Panc1 (cell line): Measurements from ENCODE around the gene SLC4A8. TPM values are rescaled to one million over a fixed set of nuclear protein-coding genes. Genes with fewer than 3 reads are reported as not detected.

ENCODE experiments used
- ATAC-seq: fragments of 200-7000 bp; cut with Tn5 transposase; 2 replicates; pipeline ENCODE4 v1.9.1; 2020; ENCODE audit warnings: mild to moderate bottlenecking, moderate library complexity
- BruUV-seq: library from RNA; stranded (reverse); fragments of 400-500 nt; replicated peaks from 2 replicates; lab custom pipeline; 2021; lab: Mats Ljungman, UMichigan
- CTCF ChIA-PET: fragments of 300-600 bp; sonication (Branson Sonifier 250); formaldehyde crosslinking; loops from one replicate; lab custom pipeline; 2022; ENCODE audit warnings: antibody characterized with exemption; lab: Charles Lee
- POLR2A ChIA-PET: fragments of 300-600 bp; sonication (Branson Sonifier 250); formaldehyde crosslinking; loops from one replicate; lab custom pipeline; 2022; ENCODE audit warnings: antibody characterized with exemption; lab: Charles Lee
- DNase-seq: peaks from one replicate; pipeline ENCODE4 v3.0.0-alpha.2; 2010; ENCODE audit warnings: low read depth, low spot score
- H3K27ac ChIP-seq: 2 replicates; pipeline ENCODE4 v1.5.1; 2011; ENCODE audit warnings: mild to moderate bottlenecking, low read length, inconsistent platforms
- H3K27me3 ChIP-seq: fragments of 200-500 bp; sonication (Bioruptor generic); 2 replicates; pipeline ENCODE4 v1.6.0; 2014; ENCODE audit warnings: low read length, inconsistent platforms; ENCODE audit not compliant: control insufficient read depth, insufficient read depth
- H3K36me3 ChIP-seq: fragments of 200-500 bp; sonication (Bioruptor generic); 2 replicates; pipeline ENCODE4 v1.5.1; 2014; ENCODE audit warnings: inconsistent platforms, mild to moderate bottlenecking, low read length, moderate library complexity; ENCODE audit not compliant: control insufficient read depth, insufficient read depth
- H3K4me1 ChIP-seq: 2 replicates; pipeline ENCODE4 v1.5.1; 2011; ENCODE audit warnings: inconsistent platforms, mild to moderate bottlenecking, low read length, moderate library complexity; ENCODE audit not compliant: control insufficient read depth, insufficient read depth
- H3K4me3 ChIP-seq, 2 experiments: 2 replicates each; pipeline ENCODE4 v1.5.1; 2011 to 2012; ENCODE audit warnings: low read depth in 2 of 2, low read length in 2 of 2, mild to moderate bottlenecking in 2 of 2, inconsistent platforms in 1 of 2, moderate library complexity in 1 of 2
- H3K9me3 ChIP-seq: fragments of 200-500 bp; sonication (Bioruptor generic); 2 replicates; pipeline ENCODE4 v1.5.1; 2014; ENCODE audit warnings: low read depth, mild to moderate bottlenecking, inconsistent platforms, low read length, moderate library complexity; ENCODE audit not compliant: control insufficient read depth, insufficient read depth
- CTCF ChIP-seq: fragments of 450-650 bp; IDR thresholded peaks from 2 replicates; pipeline ENCODE4 v1.5.1; 2017; ENCODE audit warnings: mild to moderate bottlenecking
- POLR2AphosphoS5 ChIP-seq: IDR thresholded peaks from 2 replicates; pipeline ENCODE4 v1.6.1; 2012; ENCODE audit warnings: mild to moderate bottlenecking, low read depth, low read length, moderate library complexity
- REST ChIP-seq, 2 experiments: IDR thresholded peaks; 2 replicates each; pipeline ENCODE4 v1.6.1; 2011 to 2012; ENCODE audit warnings: low read depth in 2 of 2, control low read depth in 1 of 2, low read length in 1 of 2, mild to moderate bottlenecking in 1 of 2, moderate library complexity in 1 of 2; ENCODE audit not compliant: insufficient read depth in 1 of 2
- SIN3A ChIP-seq: IDR thresholded peaks from 2 replicates; pipeline ENCODE4 v1.6.1; 2012; ENCODE audit warnings: low read depth, mild to moderate bottlenecking, low read length, moderate library complexity, borderline replicate concordance; ENCODE audit not compliant: insufficient read depth
- TCF7L2 ChIP-seq: IDR thresholded peaks from 2 replicates; pipeline ENCODE4 v1.6.1; 2011; ENCODE audit warnings: mild to moderate bottlenecking, low read depth, low read length, inconsistent platforms
- in situ Hi-C: cut with HindIII; loops from 2 replicates; pipeline ENCODE4 v1.10.0; 2016; ENCODE audit warnings: low sequenced_read_pairs, low pct_unique_long_range_greater_than_20kb
- intact Hi-C: fragments of 100-400 bp; cut with micrococcal nuclease; formaldehyde crosslinking; loops from one replicate; pipeline ENCODE4 v1.10.0; 2022; ENCODE audit not compliant: unreplicated experiment
- total RNA-seq: library from RNA; stranded (reverse); gene quantifications from one replicate; pipeline ENCODE4 v1.2.1, GENCODE V29; 2021; ENCODE audit not compliant: unreplicated experiment

The SLC4A8 gene
- total RNA-seq, 1 experiment from 2014 or later: 18.8 TPM

- no peaks in the 10 kb centered on the region for H3K4me1 ChIP-seq
- ChIA-PET POLR2A (no interaction called here), CTCF (no interaction called here)
- H3K27me3 ChIP-seq: no peaks in the 10 kb centered on the region
- ATAC-seq (no peak), DNase-seq (no peak)
- no peak overlapping the region for H3K4me3 ChIP-seq
- no peak overlapping the region for H3K27ac ChIP-seq
- no peak for TF ChIP-seq POLR2AphosphoS5
- TF ChIP-seq REST (IDR thresholded peaks at IDR 0.05; ENCODE audit: insufficient read depth in 1 of 2, low read depth in 2 of 2, low read length in 1 of 2): no peak
- no peak for TF ChIP-seq SIN3A
- no peak for TF ChIP-seq TCF7L2
- TF ChIP-seq CTCF: no peak
- BruUV-seq: no TSS peak
- intact Hi-C loops (no loop called here), in situ Hi-C loops (no loop called here)
- H3K36me3 ChIP-seq: no peaks in the 10 kb centered on the region
- no peaks in the 10 kb centered on the region for H3K9me3 ChIP-seq
Observed at GRCh38 chr12:51442324-51442723, 17.7 kb downstream of the SLC4A8 start.

- BruUV-seq: no TSS peak
- Histone ChIP-seq H3K4me1 (no peaks in the 10 kb centered on the region), H3K27me3 (no peaks in the 10 kb centered on the region), H3K9me3 (no peaks in the 10 kb centered on the region), H3K27ac (no peak overlapping the region), H3K4me3 (no peak overlapping the region), H3K36me3 (no peaks in the 10 kb centered on the region)
- DNase-seq (no peak), ATAC-seq (no peak)
- ChIA-PET POLR2A (interaction anchor here (0.5 kb wide), 1 partner anchor 110 kb away, joined by 5 read pairs; no protein-coding TSS in a partner anchor), CTCF (no interaction called here)
- TF ChIP-seq CTCF (no peak), REST (IDR thresholded peaks at IDR 0.05; ENCODE audit: insufficient read depth in 1 of 2, low read depth in 2 of 2, low read length in 1 of 2) (no peak)
- intact Hi-C loops (no loop called here), in situ Hi-C loops (no loop called here)
Observed at GRCh38 chr12:51443573-51443972, 18.9 kb downstream of the SLC4A8 start.
